Stimulated activated CD8-positive, alpha-beta memory T cell treated with anti-CD3 and anti-CD28 coated beads, Interleukin-4, amount 100 ng/mL, for 1 hour (primary cell): Measurements from ENCODE around the gene MVK.

Source experiments
- DNase-seq, 2 donors: peaks; one replicate each; pipeline ENCODE4 v3.0.0-alpha.2; 2020; ENCODE audit warnings: low read depth in 2 of 2, low spot score in 1 of 2

MVK gene

GRCh38 chr12:109626378-109627115 is 53.0 kb downstream of the MVK start:
- no peak for DNase-seq

GRCh38 chr12:109627633-109628032 is 54.0 kb downstream of the MVK start:
- no peak for DNase-seq

- DNase-seq = no peak
Observed at GRCh38 chr12:109630107-109630506, 56.5 kb downstream of the MVK start.

GRCh38 chr12:109630815-109631214 is 57.2 kb downstream of the MVK start:
- no peak for DNase-seq

- no peak for DNase-seq
Observed at GRCh38 chr12:109631302-109631701, 57.7 kb downstream of the MVK start.

- no peak for DNase-seq
Observed at GRCh38 chr12:109631751-109632150, 58.2 kb downstream of the MVK start.

GRCh38 chr12:109632342-109632741 is 58.7 kb downstream of the MVK start:
- DNase-seq = no peak

- no peak for DNase-seq
Observed at GRCh38 chr12:109635717-109636116, 62.1 kb downstream of the MVK start.

- DNase-seq = no peak
Observed at GRCh38 chr12:109637348-109637747, 63.8 kb downstream of the MVK start.

GRCh38 chr12:109637996-109638395 is 64.4 kb downstream of the MVK start:
- no peak for DNase-seq

GRCh38 chr12:109638735-109639134 is 65.1 kb downstream of the MVK start:
- no peak for DNase-seq

GRCh38 chr12:109639151-109639872 is 65.7 kb downstream of the MVK start:
- DNase-seq = no peak

GRCh38 chr12:109640961-109641360 is 67.4 kb downstream of the MVK start:
- DNase-seq = no peak

GRCh38 chr12:109641422-109641821 is 67.8 kb downstream of the MVK start:
- no peak for DNase-seq

- no peak for DNase-seq
Observed at GRCh38 chr12:109642506-109643132, 69.0 kb downstream of the MVK start.

- no peak for DNase-seq
Observed at GRCh38 chr12:109645194-109645593, 71.6 kb downstream of the MVK start.

GRCh38 chr12:109645708-109646107 is 72.1 kb downstream of the MVK start:
- no peak for DNase-seq
